Fibroblast of villous mesenchyme (primary cell): ENCODE measurements around the gene SIK3. TPM values are rescaled to one million over a fixed set of nuclear protein-coding genes. Genes with fewer than 3 reads are reported as not detected.

Source experiments
- DNase-seq: peaks from one replicate; pipeline ENCODE4 v3.0.0-alpha.2; 2010; ENCODE audit warnings: low read depth
- H3K4me3 ChIP-seq: 2 replicates; pipeline ENCODE4 v1.5.1; 2011; ENCODE audit warnings: low read depth, mild to moderate bottlenecking, low read length
- CTCF ChIP-seq: IDR thresholded peaks from 2 replicates; pipeline ENCODE4 v1.5.1; 2012; ENCODE audit warnings: low read depth, mild to moderate bottlenecking, low read length; ENCODE audit not compliant: insufficient read depth
- total RNA-seq: library from RNA; depleted of rRNA; stranded (reverse); fragments of >200 nt; gene quantifications from 2 replicates; pipeline ENCODE4 v1.2.3, GENCODE V29; 2012

SIK3 gene
- total RNA-seq, 1 donor = 14.2 TPM

- no peak for TF ChIP-seq CTCF
- no peak for DNase-seq
- no peak overlapping the region for H3K4me3 ChIP-seq
These were observed 53.8 kb downstream of the SIK3 start for GRCh38 chr11:117044287-117045035.

GRCh38 chr11:117042689-117043088, 55.5 kb downstream of the SIK3 start:
- TF ChIP-seq CTCF = no peak
- H3K4me3 ChIP-seq = no peak overlapping the region
- peak; percentile 45 for DNase-seq

GRCh38 chr11:117039900-117040299, 58.3 kb downstream of the SIK3 start:
- H3K4me3 ChIP-seq = no peak overlapping the region
- DNase-seq = no peak
- TF ChIP-seq CTCF = no peak

- no peak for DNase-seq
- no peak for TF ChIP-seq CTCF
- no peak overlapping the region for H3K4me3 ChIP-seq
These were observed 59.0 kb downstream of the SIK3 start for GRCh38 chr11:117039270-117039669.

- no peak overlapping the region for H3K4me3 ChIP-seq
- no peak for TF ChIP-seq CTCF
- no peak for DNase-seq
These were observed 60.3 kb downstream of the SIK3 start for GRCh38 chr11:117037975-117038350.

GRCh38 chr11:117037279-117037974, 60.8 kb downstream of the SIK3 start:
- TF ChIP-seq CTCF = no peak
- DNase-seq = peak; percentile 19
- no peak overlapping the region for H3K4me3 ChIP-seq

- DNase-seq = no peak
- TF ChIP-seq CTCF = no peak
- no peak overlapping the region for H3K4me3 ChIP-seq
These were observed 63.3 kb downstream of the SIK3 start for GRCh38 chr11:117034901-117035300.
